ENCODE measurements around the gene TMEM204. TPM values are rescaled to one million over a fixed set of nuclear protein-coding genes. Genes with fewer than 3 reads are reported as not detected.

The TMEM204 gene
- total RNA-seq, 1 donor from 2014 or later: 1.0 TPM

GRCh38 chr16:1539720-1540555, 6.5 kb downstream of the TMEM204 start:
- peaks cover 12% of the 10 kb centered on the region for H3K4me1 Mint-ChIP-seq (ENCODE audit: unreplicated experiment)
- no peak for TF ChIP-seq CTCF (conservative IDR thresholded peaks at IDR 0.05)

GRCh38 chr16:1540556-1540855, 7.0 kb downstream of the TMEM204 start:
- no peak for DNase-seq (ENCODE audit: extremely low spot score, unreplicated experiment)
- Mint-ChIP-seq H3K27me3 (no peaks in the 10 kb centered on the region), H3K27ac (no peak overlapping the region), H3K36me3 (peaks cover 6% of the 10 kb centered on the region), H3K4me3 (no peak overlapping the region), H3K9me3 (no peaks in the 10 kb centered on the region), H3K4me1 (ENCODE audit: unreplicated experiment) (peaks cover 15% of the 10 kb centered on the region)
- no peak for TF ChIP-seq CTCF (conservative IDR thresholded peaks at IDR 0.05)

More at GRCh38 chr16:1539720-1540555, 6.5 kb downstream of the TMEM204 start:
- H3K9me3 Mint-ChIP-seq: no peaks in the 10 kb centered on the region
- no peak overlapping the region for H3K27ac Mint-ChIP-seq
- DNase-seq (ENCODE audit: extremely low spot score, unreplicated experiment): no peak
- H3K4me3 Mint-ChIP-seq: no peak overlapping the region
- peaks cover 3% of the 10 kb centered on the region for H3K36me3 Mint-ChIP-seq
- H3K27me3 Mint-ChIP-seq: no peaks in the 10 kb centered on the region

- H3K9me3 Mint-ChIP-seq: no peaks in the 10 kb centered on the region
- no peak for DNase-seq (ENCODE audit: extremely low spot score, unreplicated experiment)
- H3K27ac Mint-ChIP-seq: no peak overlapping the region
Observed at GRCh38 chr16:1541293-1542165, 8.1 kb downstream of the TMEM204 start.

GRCh38 chr16:1542166-1542500, 8.7 kb downstream of the TMEM204 start:
- no peak overlapping the region for H3K27ac Mint-ChIP-seq
- no peaks in the 10 kb centered on the region for H3K27me3 Mint-ChIP-seq
- no peak overlapping the region for H3K4me3 Mint-ChIP-seq
- peaks cover 6% of the 10 kb centered on the region for H3K36me3 Mint-ChIP-seq
- DNase-seq (ENCODE audit: extremely low spot score, unreplicated experiment): no peak
- H3K4me1 Mint-ChIP-seq (ENCODE audit: unreplicated experiment): peaks cover 13% of the 10 kb centered on the region
- TF ChIP-seq CTCF (conservative IDR thresholded peaks at IDR 0.05): no peak
- H3K9me3 Mint-ChIP-seq: no peaks in the 10 kb centered on the region

More at GRCh38 chr16:1541293-1542165, 8.1 kb downstream of the TMEM204 start:
- peaks cover 6% of the 10 kb centered on the region for H3K36me3 Mint-ChIP-seq
- H3K4me1 Mint-ChIP-seq (ENCODE audit: unreplicated experiment): peaks cover 16% of the 10 kb centered on the region
- no peak for TF ChIP-seq CTCF (conservative IDR thresholded peaks at IDR 0.05)
- H3K4me3 Mint-ChIP-seq: no peak overlapping the region
- no peaks in the 10 kb centered on the region for H3K27me3 Mint-ChIP-seq

- Mint-ChIP-seq H3K36me3 (peaks cover 6% of the 10 kb centered on the region), H3K9me3 (no peaks in the 10 kb centered on the region), H3K4me1 (ENCODE audit: unreplicated experiment) (peaks cover 13% of the 10 kb centered on the region), H3K27ac (no peak overlapping the region), H3K4me3 (no peak overlapping the region), H3K27me3 (no peaks in the 10 kb centered on the region)
- TF ChIP-seq CTCF (conservative IDR thresholded peaks at IDR 0.05): no peak
- no peak for DNase-seq (ENCODE audit: extremely low spot score, unreplicated experiment)
Observed at GRCh38 chr16:1542533-1542932, 9.1 kb downstream of the TMEM204 start.

All from type B pancreatic cell (in vitro differentiated cells).